Measurements from ENCODE around the gene MALAT1. TPM values are rescaled to one million over a fixed set of nuclear protein-coding genes. Genes with fewer than 3 reads are reported as not detected.

MALAT1 gene
- total RNA-seq, 8 experiments from 2014 or later, result 4,364 to 49,781 (median 11,043) TPM

GRCh38 chr11:65555693-65556231 lies 56.9 kb downstream of the MALAT1 start:
- in situ Hi-C loops (cut with MboI; ENCODE audit: low pct_unique_long_range_greater_than_20kb in 2 of 9, low sequenced_read_pairs in 9 of 9, unreplicated experiment in 9 of 9), result no loop called here
- WGBS, 10 experiments, result 0 to 40% (median 20%) methylated on average over 1 to 2 of the region's 6 CpGs; no CpG with 5 or more reads in 6 of the 10 experiments
- peak; percentile 3 to 65 (median 30) for ATAC-seq (replicated peaks in 6 of 8)
- H3K4me3 ChIP-seq, result no peak overlapping the region
- no peak overlapping the region for H3K27ac ChIP-seq
- H3K4me1 ChIP-seq (replicated peaks in 1 of 2), result peaks cover 40 to 66% of the 10 kb centered on the region in 2 donors

Other genes starting within 250 kb of the MALAT1 start
- gene POLA2, start 237.1 kb upstream of the MALAT1 start, total RNA-seq, result 10 to 100 TPM in 3 of 8 experiments, 1 to 10 TPM in 5; 2.9 to 22.0 (median 6.0) TPM
- 10 to 100 TPM in 2 of 8 experiments, 1 to 10 TPM in 6; 4.0 to 14.1 (median 5.8) TPM for gene CDC42EP2, start 184.2 kb upstream of the MALAT1 start, total RNA-seq
- gene DPF2, start 165.2 kb upstream of the MALAT1 start, total RNA-seq, result 10 to 100 TPM; 32.0 to 56.1 (median 44.1) TPM
- 1 to 10 TPM in 5 of 8 experiments, under 1 TPM in 2, not detected in 1; 0.28 to 5.8 (median 4.2) TPM for gene TIGD3, start 144.3 kb upstream of the MALAT1 start, total RNA-seq
- 10 to 100 TPM in 1 of 8 experiments, 1 to 10 TPM in 4, under 1 TPM in 3; 0.11 to 10.0 (median 1.9) TPM for gene SLC25A45, start 116.4 kb upstream of the MALAT1 start, total RNA-seq
- 10 to 100 TPM in 4 of 8 experiments, 1 to 10 TPM in 4; 3.1 to 28.2 (median 11.0) TPM for gene FRMD8, start 112.4 kb upstream of the MALAT1 start, total RNA-seq
- 1,000 to 10,000 TPM in 2 of 8 experiments, 100 to 1,000 TPM in 1, 10 to 100 TPM in 5; 10.9 to 1,983 (median 59.7) TPM for gene NEAT1, start 76.2 kb upstream of the MALAT1 start, total RNA-seq
- gene SCYL1, start 26.0 kb downstream of the MALAT1 start, total RNA-seq, result 100 to 1,000 TPM in 1 of 8 experiments, 10 to 100 TPM in 7; 39.2 to 119 (median 57.7) TPM
- 10 to 100 TPM in 4 of 8 experiments, 1 to 10 TPM in 4; 1.5 to 69.9 (median 25.5) TPM for gene LTBP3, start 59.3 kb downstream of the MALAT1 start, total RNA-seq
- 10 to 100 TPM; 37.4 to 74.2 (median 55.0) TPM for gene ZNRD2, start 71.4 kb downstream of the MALAT1 start, total RNA-seq
- 10 to 100 TPM; 18.6 to 63.4 (median 28.8) TPM for gene FAM89B, start 73.5 kb downstream of the MALAT1 start, total RNA-seq
- gene EHBP1L1, start 77.0 kb downstream of the MALAT1 start, total RNA-seq, result 10 to 100 TPM in 3 of 8 experiments, 1 to 10 TPM in 5; 1.5 to 44.6 (median 5.5) TPM
- 1 to 10 TPM in 2 of 8 experiments, under 1 TPM in 5, not detected in 1; 0.18 to 1.9 (median 0.38) TPM for gene KCNK7, start 96.8 kb downstream of the MALAT1 start, total RNA-seq
- 10 to 100 TPM in 7 of 8 experiments, 1 to 10 TPM in 1; 7.3 to 33.0 (median 15.9) TPM for gene MAP3K11, start 115.2 kb downstream of the MALAT1 start, total RNA-seq
- gene PCNX3, start 116.7 kb downstream of the MALAT1 start, total RNA-seq, result 10 to 100 TPM; 12.0 to 52.7 (median 19.5) TPM
- 10 to 100 TPM in 3 of 8 experiments, 1 to 10 TPM in 5; 4.8 to 16.1 (median 8.0) TPM for gene SIPA1, start 139.1 kb downstream of the MALAT1 start, total RNA-seq
- 10 to 100 TPM; 16.7 to 56.1 (median 32.2) TPM for gene RELA, start 163.9 kb downstream of the MALAT1 start, total RNA-seq
- 10 to 100 TPM; 33.4 to 66.8 (median 48.6) TPM for gene KAT5, start 213.2 kb downstream of the MALAT1 start, total RNA-seq
- gene RNASEH2C, start 221.8 kb downstream of the MALAT1 start, total RNA-seq, result 10 to 100 TPM; 12.7 to 80.0 (median 25.4) TPM

All from motor neuron (in vitro differentiated cells).